Gastrocnemius medialis (tissue), 4 donors: Measurements from ENCODE around the gene MLIP.

Source experiments
- CTCF ChIP-seq, 5 experiments: fragments of 450-650 bp in 3 of 5; fragments of 200-600 bp in 2 of 5; sonication (generic) in 2 of 5; IDR thresholded peaks in 4 of 5; conservative IDR thresholded peaks in 1 of 5; 1 replicate in 4 of 5; 2 replicates in 1 of 5; pipeline ENCODE4 v1.5.1; 2016 to 2019; ENCODE audit warnings: antibody characterized with exemption in 5 of 5, mild to moderate bottlenecking in 3 of 5, moderate library complexity in 3 of 5
- POLR2A ChIP-seq, 2 donors: fragments of 450-650 bp; IDR thresholded peaks; one replicate each; pipeline ENCODE4 v1.6.1; 2017; ENCODE audit warnings: antibody characterized with exemption in 2 of 2, mild to moderate bottlenecking in 2 of 2, moderate library complexity in 2 of 2

- TF ChIP-seq CTCF (IDR thresholded peaks at IDR 0.05 in 4 of 5, conservative IDR thresholded peaks at IDR 0.05 in 1 of 5): no peak
- no peak for TF ChIP-seq POLR2A (IDR thresholded peaks at IDR 0.05)
These were observed 45.5 kb downstream of the MLIP start for GRCh38 chr6:54156650-54157250.
